A549 (cell line): ENCODE measurements around the gene RAD51B.
"Not testable (repeated sequence)": the region's sequence is repeated elsewhere in the genome, so short reads cannot be mapped to it uniquely, and the experiment has no call there.

Experiments
- CHD4 ChIP-seq: fragments of 200-600 bp; sonication (generic); IDR thresholded peaks from 2 replicates; pipeline ENCODE4 v1.6.1; 2016; ENCODE audit warnings: antibody characterized with exemption, mild to moderate bottlenecking, borderline replicate concordance
- EP300 ChIP-seq, 2 experiments: fragments of >200 bp; sonication (Bioruptor Twin); formaldehyde crosslinking; IDR thresholded peaks; 2 replicates in 1 of 2; 3 replicates in 1 of 2; pipeline ENCODE4 v1.6.1; 2016 to 2017

GRCh38 chr14:68115952-68116351 lies 296.4 kb downstream of the RAD51B start:
- TF ChIP-seq EP300 (IDR thresholded peaks at IDR 0.05); CHD4: not testable (repeated sequence)
